Retina (tissue), 1 donor: ENCODE measurements around the gene ZFYVE21.

Experiments
- DNase-seq: peaks from one replicate; pipeline ENCODE4 v3.0.0-alpha.2; 2016

Gene ZFYVE21

GRCh38 chr14:103692871-103693270 is 22.7 kb upstream of the ZFYVE21 start:
- DNase-seq: no peak

- DNase-seq: no peak
These were observed 22.1 kb upstream of the ZFYVE21 start for GRCh38 chr14:103693515-103693914.

GRCh38 chr14:103694572-103695026 is 21.0 kb upstream of the ZFYVE21 start:
- DNase-seq: no peak

- no peak for DNase-seq
These were observed 20.1 kb upstream of the ZFYVE21 start for GRCh38 chr14:103695296-103696069.

- DNase-seq: peak; percentile 26
These were observed 19.6 kb upstream of the ZFYVE21 start for GRCh38 chr14:103696070-103696402.

GRCh38 chr14:103696466-103697071 is 19.0 kb upstream of the ZFYVE21 start:
- peak; percentile 36 for DNase-seq

- no peak for DNase-seq
These were observed 18.4 kb upstream of the ZFYVE21 start for GRCh38 chr14:103697206-103697602.

- DNase-seq: no peak
These were observed 17.8 kb upstream of the ZFYVE21 start for GRCh38 chr14:103697603-103698379.

- DNase-seq: no peak
These were observed 17.0 kb upstream of the ZFYVE21 start for GRCh38 chr14:103698380-103699260.

GRCh38 chr14:103699261-103699661 is 16.3 kb upstream of the ZFYVE21 start:
- DNase-seq: no peak

GRCh38 chr14:103699901-103700752 is 15.5 kb upstream of the ZFYVE21 start:
- DNase-seq: no peak

- no peak for DNase-seq
These were observed 14.7 kb upstream of the ZFYVE21 start for GRCh38 chr14:103700753-103701490.

- DNase-seq: no peak
These were observed 13.5 kb upstream of the ZFYVE21 start for GRCh38 chr14:103702095-103702494.

GRCh38 chr14:103702497-103703432 is 12.8 kb upstream of the ZFYVE21 start:
- no peak for DNase-seq

- DNase-seq: no peak
These were observed 11.9 kb upstream of the ZFYVE21 start for GRCh38 chr14:103703433-103704385.

GRCh38 chr14:103704708-103705107 is 10.9 kb upstream of the ZFYVE21 start:
- no peak for DNase-seq

GRCh38 chr14:103705118-103705503 is 10.5 kb upstream of the ZFYVE21 start:
- no peak for DNase-seq

- DNase-seq: no peak
These were observed 9.9 kb upstream of the ZFYVE21 start for GRCh38 chr14:103705504-103706284.
